Measurements from ENCODE around the gene TFDP2.
"Not testable (repeated sequence)": the region's sequence is repeated elsewhere in the genome, so short reads cannot be mapped to it uniquely, and the experiment has no call there.

Gene TFDP2

DNA sequence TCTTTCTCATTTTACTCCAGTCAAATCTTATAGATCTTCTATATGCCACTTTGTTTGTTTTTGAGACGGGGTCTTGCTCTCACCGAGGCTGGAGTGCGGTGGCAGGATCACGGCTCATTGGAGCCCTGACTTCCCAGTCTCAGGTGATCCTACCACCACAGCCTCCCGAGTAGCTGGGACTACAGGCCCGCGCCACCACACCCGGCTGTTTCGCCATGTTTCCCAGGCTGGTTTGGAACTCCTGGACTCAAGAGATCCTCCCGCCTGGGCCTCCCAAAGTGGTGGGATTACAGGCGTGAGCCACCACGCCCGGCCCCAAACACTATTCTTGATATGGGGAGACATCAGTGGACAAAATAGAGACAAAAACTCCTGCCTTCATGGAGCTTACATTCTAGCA is 927 bp upstream of the TFDP2 start:
- in situ Hi-C loops (cut with MboI; ENCODE audit: low sequenced_read_pairs, unreplicated experiment), result no loop called here
- DNase-seq (ENCODE audit: low spot score), result no peak
- TF ChIP-seq, protein P1, sequence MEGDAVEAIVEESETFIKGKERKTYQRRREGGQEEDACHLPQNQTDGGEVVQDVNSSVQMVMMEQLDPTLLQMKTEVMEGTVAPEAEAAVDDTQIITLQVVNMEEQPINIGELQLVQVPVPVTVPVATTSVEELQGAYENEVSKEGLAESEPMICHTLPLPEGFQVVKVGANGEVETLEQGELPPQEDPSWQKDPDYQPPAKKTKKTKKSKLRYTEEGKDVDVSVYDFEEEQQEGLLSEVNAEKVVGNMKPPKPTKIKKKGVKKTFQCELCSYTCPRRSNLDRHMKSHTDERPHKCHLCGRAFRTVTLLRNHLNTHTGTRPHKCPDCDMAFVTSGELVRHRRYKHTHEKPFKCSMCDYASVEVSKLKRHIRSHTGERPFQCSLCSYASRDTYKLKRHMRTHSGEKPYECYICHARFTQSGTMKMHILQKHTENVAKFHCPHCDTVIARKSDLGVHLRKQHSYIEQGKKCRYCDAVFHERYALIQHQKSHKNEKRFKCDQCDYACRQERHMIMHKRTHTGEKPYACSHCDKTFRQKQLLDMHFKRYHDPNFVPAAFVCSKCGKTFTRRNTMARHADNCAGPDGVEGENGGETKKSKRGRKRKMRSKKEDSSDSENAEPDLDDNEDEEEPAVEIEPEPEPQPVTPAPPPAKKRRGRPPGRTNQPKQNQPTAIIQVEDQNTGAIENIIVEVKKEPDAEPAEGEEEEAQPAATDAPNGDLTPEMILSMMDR (IDR thresholded peaks at IDR 0.05; ENCODE audit: borderline replicate concordance, control extremely low read depth, extremely low read depth, insufficient read depth, missing control alignments), result no peak

DNA sequence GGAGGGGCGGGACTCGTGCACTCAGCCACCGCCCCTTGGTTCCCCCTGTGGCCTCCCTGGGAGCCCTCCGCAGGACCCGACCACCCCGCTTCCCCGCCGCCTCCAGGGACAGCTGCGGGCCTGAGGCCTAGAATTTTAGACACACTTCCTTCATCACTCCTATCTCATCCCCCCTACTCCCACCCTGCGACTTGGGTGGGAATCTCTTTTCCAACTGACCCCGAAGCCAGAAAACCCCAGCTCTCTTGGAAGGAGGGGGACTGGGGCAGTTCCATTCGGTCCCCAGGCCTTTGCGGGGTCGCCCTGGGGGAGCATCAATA is 289 bp upstream of the TFDP2 start:
- DNase-seq (ENCODE audit: low spot score), result no peak
- in situ Hi-C loops (cut with MboI; ENCODE audit: low sequenced_read_pairs, unreplicated experiment), result no loop called here
- TF ChIP-seq, protein P1 (IDR thresholded peaks at IDR 0.05; ENCODE audit: borderline replicate concordance, control extremely low read depth, extremely low read depth, insufficient read depth, missing control alignments), result no peak

DNA sequence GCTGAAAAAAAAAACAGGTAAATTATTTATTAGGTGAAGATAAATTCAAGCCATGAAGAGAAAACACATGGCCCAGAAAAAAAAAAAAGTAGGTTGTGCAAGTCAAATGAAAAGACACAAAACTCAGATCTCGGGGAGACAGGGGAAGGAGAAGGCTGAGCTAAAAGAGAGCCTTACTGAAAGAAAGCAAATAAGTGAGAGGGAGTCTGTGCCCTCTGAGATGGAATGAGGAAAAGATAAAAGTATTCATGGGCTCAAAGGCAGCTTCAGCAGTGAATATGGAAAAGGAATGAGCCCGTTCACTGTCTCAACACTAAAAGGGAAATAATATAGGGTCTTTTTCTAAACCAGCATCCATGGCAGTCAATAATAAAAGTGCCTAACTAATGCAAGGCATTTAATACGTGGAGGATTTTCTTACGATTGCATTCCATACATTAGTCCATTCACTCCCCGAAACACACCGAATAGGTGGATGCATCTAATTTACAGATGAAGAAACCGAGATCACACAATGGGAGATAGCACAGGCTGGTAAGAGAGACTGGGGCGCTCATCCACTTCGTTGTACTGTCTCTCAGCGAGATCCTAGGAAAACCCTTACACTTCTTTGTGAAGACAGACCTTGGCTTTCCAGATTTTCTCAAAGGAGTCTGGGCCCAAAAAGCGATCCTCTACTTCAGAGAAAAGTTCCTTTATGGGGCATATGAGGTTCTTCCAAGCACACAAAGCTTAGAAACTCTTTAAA is 1.1 kb downstream of the TFDP2 start:
- DNase-seq (ENCODE audit: low spot score), result no peak
- in situ Hi-C loops (cut with MboI; ENCODE audit: low sequenced_read_pairs, unreplicated experiment), result no loop called here
- TF ChIP-seq, protein P1 (IDR thresholded peaks at IDR 0.05; ENCODE audit: borderline replicate concordance, control extremely low read depth, extremely low read depth, insufficient read depth, missing control alignments), result no peak

DNA sequence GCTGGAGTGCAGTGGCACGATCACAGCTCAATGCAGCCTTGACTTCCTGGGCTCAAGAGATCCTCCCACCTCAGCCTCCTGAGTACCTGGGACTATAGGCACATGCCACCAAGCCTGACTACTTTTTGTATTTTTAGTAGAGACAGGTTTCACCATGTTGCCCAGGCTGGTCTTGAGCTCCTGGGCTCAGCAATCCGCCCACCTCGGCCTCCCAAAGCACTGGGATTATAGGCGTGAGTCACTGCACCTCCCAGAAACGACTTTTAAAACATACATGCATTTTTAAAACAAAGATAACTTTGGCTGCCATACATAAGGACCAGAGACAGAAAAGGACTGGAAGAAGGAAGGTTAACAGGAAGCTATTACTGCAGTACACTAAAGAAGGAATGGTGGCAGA is 4.8 kb downstream of the TFDP2 start:
- in situ Hi-C loops (cut with MboI; ENCODE audit: low sequenced_read_pairs, unreplicated experiment); DNase-seq (ENCODE audit: low spot score): not testable (repeated sequence)

DNA sequence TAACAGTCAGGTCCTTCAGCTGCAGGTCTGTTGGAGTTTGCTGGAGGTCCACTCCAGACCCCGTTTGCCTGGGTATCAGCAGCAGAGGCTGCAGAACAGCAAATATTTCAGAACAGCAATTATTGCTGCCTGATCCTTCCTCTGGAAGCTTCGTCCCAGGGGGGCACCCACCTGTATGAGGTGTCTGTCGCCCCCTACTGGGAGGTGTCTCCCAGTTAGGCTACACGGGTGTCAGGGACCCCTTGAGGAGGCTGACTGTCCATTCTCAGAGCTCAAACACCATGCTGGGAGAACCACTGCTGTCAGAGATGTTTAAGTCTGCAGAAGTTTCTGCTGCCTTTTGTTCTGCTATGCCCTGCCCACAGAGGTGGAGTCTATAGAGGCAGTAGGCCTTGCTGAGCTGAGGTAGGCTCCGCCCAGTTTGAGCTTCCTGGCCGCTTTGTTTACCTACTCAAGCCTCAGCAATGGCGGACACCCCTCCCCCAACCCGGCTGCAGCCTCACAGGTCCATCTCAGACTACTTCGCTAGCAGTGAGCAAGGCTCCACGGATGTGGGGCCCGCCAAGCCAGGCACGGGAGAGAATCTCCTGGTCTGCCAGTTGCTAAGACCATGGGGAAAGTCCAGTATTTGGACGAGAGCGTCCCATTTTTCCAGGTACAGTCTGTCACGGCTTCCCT is 8.6 kb downstream of the TFDP2 start:
- DNase-seq (ENCODE audit: low spot score); in situ Hi-C loops (cut with MboI; ENCODE audit: low sequenced_read_pairs, unreplicated experiment): not testable (repeated sequence)

DNA sequence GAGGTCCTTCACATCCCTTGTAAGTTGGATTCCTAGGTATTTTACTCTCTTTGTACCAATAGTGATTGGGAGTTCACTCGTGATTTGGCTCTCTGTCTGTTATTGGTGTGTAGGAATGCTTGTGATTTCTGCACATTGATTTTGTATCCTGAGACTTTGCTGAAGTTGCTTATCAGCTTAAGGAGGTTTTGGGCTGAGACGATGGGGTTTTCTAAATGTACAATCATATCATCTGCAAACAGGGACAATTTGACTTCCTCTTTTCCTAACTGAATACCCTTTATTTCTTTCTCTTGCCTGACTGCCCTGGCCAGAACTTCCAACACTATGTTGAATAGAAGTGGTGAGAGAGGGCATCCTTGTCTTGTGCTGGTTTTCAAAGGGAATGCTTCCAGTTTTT is 12.3 kb downstream of the TFDP2 start:
- DNase-seq (ENCODE audit: low spot score); in situ Hi-C loops (cut with MboI; ENCODE audit: low sequenced_read_pairs, unreplicated experiment): not testable (repeated sequence)

DNA sequence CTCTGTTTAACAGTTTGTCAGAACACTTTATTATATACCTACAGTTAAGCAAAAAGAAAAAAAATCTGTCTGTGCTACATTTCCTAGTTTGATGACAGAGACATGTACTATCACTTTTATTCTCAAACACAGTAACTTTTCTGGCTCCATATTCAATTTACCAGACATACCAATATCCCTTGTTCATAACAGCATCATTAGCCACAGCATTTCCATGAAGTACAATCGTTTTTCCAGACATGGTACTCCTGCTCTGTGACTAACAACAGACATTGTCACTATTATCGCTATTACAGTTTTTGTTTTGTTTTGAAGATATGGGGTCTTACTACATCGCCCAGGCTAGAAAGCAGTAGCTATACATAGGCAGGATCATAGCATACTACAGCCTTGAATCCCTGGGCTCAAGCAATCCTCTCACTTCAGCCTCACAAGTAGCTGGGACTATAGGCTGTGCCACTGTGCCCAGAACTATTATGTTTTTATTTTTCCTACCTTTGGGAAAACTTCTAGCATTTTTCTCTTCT is 14.5 kb downstream of the TFDP2 start:
- TF ChIP-seq, protein P1 (IDR thresholded peaks at IDR 0.05; ENCODE audit: borderline replicate concordance, control extremely low read depth, extremely low read depth, insufficient read depth, missing control alignments), result no peak
- in situ Hi-C loops (cut with MboI; ENCODE audit: low sequenced_read_pairs, unreplicated experiment), result no loop called here
- no peak for DNase-seq (ENCODE audit: low spot score)

DNA sequence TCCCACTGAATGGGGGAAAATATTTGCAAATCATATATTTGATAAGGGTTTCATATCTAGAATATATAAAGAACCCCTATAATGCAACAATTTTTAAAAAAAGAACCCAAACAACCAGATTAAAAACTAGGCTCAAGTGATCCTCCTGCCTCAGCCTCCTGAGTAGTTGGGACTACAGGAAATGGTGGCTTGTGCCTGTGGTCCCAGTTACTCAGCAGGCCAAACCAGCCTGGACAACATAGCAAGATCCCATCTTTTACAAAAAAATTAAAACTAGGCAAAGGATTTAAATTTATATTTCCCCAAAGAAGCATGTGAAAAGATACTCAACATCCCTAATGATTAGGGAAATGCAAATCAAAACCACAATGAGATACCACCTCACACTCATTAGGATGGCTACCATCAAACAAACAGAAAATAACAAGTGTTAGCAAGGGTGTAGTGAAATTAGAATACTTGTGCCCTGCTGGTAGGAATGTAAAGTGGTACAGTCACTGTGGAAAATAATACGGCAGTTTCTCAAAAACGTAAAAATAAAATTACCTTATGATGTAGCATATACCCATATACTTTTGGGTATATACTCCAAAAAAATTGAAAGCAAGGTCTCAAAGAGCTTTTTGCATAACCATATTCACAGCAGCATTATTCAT is 19.7 kb downstream of the TFDP2 start:
- in situ Hi-C loops (cut with MboI; ENCODE audit: low sequenced_read_pairs, unreplicated experiment), result loop anchor here (10.0 kb wide), 1 partner anchor 155 kb away; no protein-coding TSS in a partner anchor
- TF ChIP-seq, protein P1 (IDR thresholded peaks at IDR 0.05; ENCODE audit: borderline replicate concordance, control extremely low read depth, extremely low read depth, insufficient read depth, missing control alignments), result no peak
- no peak for DNase-seq (ENCODE audit: low spot score)

Data from GM13976 (cell line).